Karpas-422 (cell line): Measurements from ENCODE around the gene ORMDL2. TPM values are rescaled to one million over a fixed set of nuclear protein-coding genes. Genes with fewer than 3 reads are reported as not detected.

Experiments
- DNase-seq: peaks from one replicate; pipeline ENCODE4 v3.0.0-alpha.2; 2015
- H2AFZ ChIP-seq: fragments of 200-600 bp; sonication (generic); 2 replicates; pipeline ENCODE4 v1.6.1; 2014; ENCODE audit warnings: antibody characterized with exemption, low read length, mixed read lengths
- H3K27ac ChIP-seq: fragments of 200-600 bp; sonication (generic); 2 replicates; pipeline ENCODE4 v1.5.1; 2014; ENCODE audit warnings: mild to moderate bottlenecking, low read length, moderate library complexity
- H3K27me3 ChIP-seq: fragments of 200-600 bp; sonication (generic); 2 replicates; pipeline ENCODE4 v1.6.1; 2014; ENCODE audit warnings: low read length, mixed read lengths
- H3K36me3 ChIP-seq: fragments of 200-600 bp; sonication (generic); 2 replicates; pipeline ENCODE4 v1.6.1; 2014; ENCODE audit warnings: low read length, mixed read lengths; ENCODE audit not compliant: insufficient read depth
- H3K4me1 ChIP-seq: fragments of 200-600 bp; sonication (generic); 2 replicates; pipeline ENCODE4 v1.6.1; 2014; ENCODE audit warnings: mild to moderate bottlenecking, low read length, mixed read lengths
- H3K4me2 ChIP-seq: fragments of 200-600 bp; sonication (generic); 2 replicates; pipeline ENCODE4 v1.6.1; 2014; ENCODE audit warnings: low read length, low read depth, mild to moderate bottlenecking; ENCODE audit not compliant: poor library complexity, severe bottlenecking
- H3K4me3 ChIP-seq: fragments of 200-600 bp; sonication (generic); 2 replicates; pipeline ENCODE4 v1.5.1; 2014; ENCODE audit warnings: mild to moderate bottlenecking, antibody characterized with exemption, low read length, mixed read lengths
- H3K79me2 ChIP-seq: fragments of 200-600 bp; sonication (generic); 2 replicates; pipeline ENCODE4 v1.6.1; 2014; ENCODE audit warnings: mild to moderate bottlenecking, low read length, mixed read lengths
- H3K9ac ChIP-seq: fragments of 200-600 bp; sonication (generic); 2 replicates; pipeline ENCODE4 v1.6.0; 2014; ENCODE audit warnings: low read length
- H3K9me2 ChIP-seq: fragments of 200-600 bp; sonication (generic), shearing (Covaris generic); replicated peaks from 2 replicates; pipeline ENCODE4 v1.6.0; 2014; ENCODE audit warnings: mild to moderate bottlenecking, low read length, moderate library complexity; ENCODE audit not compliant: insufficient read depth
- H3K9me3 ChIP-seq: fragments of 300-700, 200-600 bp; sonication (generic); 2 replicates; pipeline ENCODE4 v1.6.1; 2014; ENCODE audit warnings: low read length, mixed read lengths
- H4K20me1 ChIP-seq: fragments of 200-600 bp; sonication (generic); 2 replicates; pipeline ENCODE4 v1.6.1; 2014; ENCODE audit warnings: mild to moderate bottlenecking, antibody characterized with exemption, low read length, low read depth; ENCODE audit not compliant: insufficient read depth
- total RNA-seq: library from RNA; depleted of rRNA; stranded (reverse); fragments of >200 nt; shearing (Covaris generic); gene quantifications from 2 replicates; pipeline ENCODE4 v1.2.3, GENCODE V29; 2014; ENCODE audit warnings: low replicate concordance

The ORMDL2 gene
- total RNA-seq, 1 experiment from 2014 or later: 32.6 TPM

GRCh38 chr12:55847603-55848291 lies 29.9 kb downstream of the ORMDL2 start:
- Histone ChIP-seq H4K20me1 (no peaks in the 10 kb centered on the region), H3K36me3 (no peaks in the 10 kb centered on the region), H3K4me3 (no peak overlapping the region), H3K27me3 (no peaks in the 10 kb centered on the region), H3K4me2 (no peak overlapping the region), H2AFZ (no peak overlapping the region), H3K27ac (no peak overlapping the region), H3K9me3 (no peaks in the 10 kb centered on the region), H3K9ac (no peak overlapping the region), H3K9me2 (no peaks in the 10 kb centered on the region), H3K4me1 (no peaks in the 10 kb centered on the region; the same call in 1 of the 2 replicates), H3K79me2 (no peaks in the 10 kb centered on the region)
- no peak for DNase-seq

GRCh38 chr12:55849616-55850343 lies 31.9 kb downstream of the ORMDL2 start:
- Histone ChIP-seq H3K79me2 (no peaks in the 10 kb centered on the region), H3K4me2 (no peak overlapping the region), H3K4me3 (no peak overlapping the region), H3K9me2 (no peaks in the 10 kb centered on the region), H3K27me3 (no peaks in the 10 kb centered on the region), H3K4me1 (no peaks in the 10 kb centered on the region; the same call in 1 of the 2 replicates), H3K36me3 (no peaks in the 10 kb centered on the region), H3K9ac (no peak overlapping the region), H3K9me3 (no peaks in the 10 kb centered on the region), H4K20me1 (no peaks in the 10 kb centered on the region), H2AFZ (no peak overlapping the region), H3K27ac (no peak overlapping the region)
- no peak for DNase-seq

GRCh38 chr12:55850401-55850800 lies 32.6 kb downstream of the ORMDL2 start:
- no peaks in the 10 kb centered on the region for H4K20me1 ChIP-seq
- no peak overlapping the region for H3K27ac ChIP-seq
- H3K36me3 ChIP-seq: no peaks in the 10 kb centered on the region
- H3K9me3 ChIP-seq: no peaks in the 10 kb centered on the region
- no peak overlapping the region for H3K4me3 ChIP-seq
- H3K4me2 ChIP-seq: no peak overlapping the region
- H3K4me1 ChIP-seq: no peaks in the 10 kb centered on the region; the same call in 1 of the 2 replicates
- H3K9ac ChIP-seq: no peak overlapping the region
- H3K79me2 ChIP-seq: no peaks in the 10 kb centered on the region
- no peak overlapping the region for H2AFZ ChIP-seq
- H3K9me2 ChIP-seq: no peaks in the 10 kb centered on the region
- no peaks in the 10 kb centered on the region for H3K27me3 ChIP-seq
- DNase-seq: no peak

- no peak overlapping the region for H2AFZ ChIP-seq
- H3K4me2 ChIP-seq: no peak overlapping the region
- H3K79me2 ChIP-seq: no peaks in the 10 kb centered on the region
- H3K36me3 ChIP-seq: no peaks in the 10 kb centered on the region
- H4K20me1 ChIP-seq: no peaks in the 10 kb centered on the region
- H3K9me3 ChIP-seq: no peaks in the 10 kb centered on the region
- DNase-seq: no peak
- no peaks in the 10 kb centered on the region; the same call in 1 of the 2 replicates for H3K4me1 ChIP-seq
- no peak overlapping the region for H3K4me3 ChIP-seq
- H3K27me3 ChIP-seq: no peaks in the 10 kb centered on the region
- H3K9me2 ChIP-seq: no peaks in the 10 kb centered on the region
- H3K27ac ChIP-seq: no peak overlapping the region
- H3K9ac ChIP-seq: no peak overlapping the region
Observed at GRCh38 chr12:55850893-55851292, 33.1 kb downstream of the ORMDL2 start.

GRCh38 chr12:55852740-55853139 lies 34.9 kb downstream of the ORMDL2 start:
- Histone ChIP-seq H4K20me1 (no peaks in the 10 kb centered on the region), H3K27ac (no peak overlapping the region), H3K9ac (no peak overlapping the region), H3K9me2 (no peaks in the 10 kb centered on the region), H3K4me1 (no peaks in the 10 kb centered on the region; the same call in 1 of the 2 replicates), H3K36me3 (no peaks in the 10 kb centered on the region), H3K4me3 (no peak overlapping the region), H2AFZ (no peak overlapping the region), H3K9me3 (no peaks in the 10 kb centered on the region), H3K27me3 (no peaks in the 10 kb centered on the region), H3K79me2 (no peaks in the 10 kb centered on the region), H3K4me2 (no peak overlapping the region)
- DNase-seq: no peak

- Histone ChIP-seq H3K4me2 (no peak overlapping the region), H3K4me3 (no peak overlapping the region), H3K9me3 (no peaks in the 10 kb centered on the region), H2AFZ (no peak overlapping the region), H3K4me1 (peaks cover 18% of the 10 kb centered on the region), H3K79me2 (no peaks in the 10 kb centered on the region), H3K27me3 (no peaks in the 10 kb centered on the region), H3K36me3 (no peaks in the 10 kb centered on the region), H4K20me1 (no peaks in the 10 kb centered on the region), H3K27ac (no peak overlapping the region), H3K9ac (no peak overlapping the region), H3K9me2 (no peaks in the 10 kb centered on the region)
- DNase-seq: no peak
Observed at GRCh38 chr12:55861396-55861795, 43.6 kb downstream of the ORMDL2 start.

- Histone ChIP-seq H3K27me3 (no peaks in the 10 kb centered on the region), H3K9me2 (no peaks in the 10 kb centered on the region), H3K4me3 (no peak overlapping the region), H3K79me2 (no peaks in the 10 kb centered on the region), H3K4me2 (no peak overlapping the region), H2AFZ (no peak overlapping the region), H3K27ac (no peak overlapping the region), H3K9me3 (no peaks in the 10 kb centered on the region), H4K20me1 (no peaks in the 10 kb centered on the region), H3K4me1 (peaks cover 18% of the 10 kb centered on the region), H3K9ac (no peak overlapping the region), H3K36me3 (no peaks in the 10 kb centered on the region)
- no peak for DNase-seq
Observed at GRCh38 chr12:55861871-55862270, 44.0 kb downstream of the ORMDL2 start.

- H3K4me1 ChIP-seq: peaks cover 18% of the 10 kb centered on the region
- no peaks in the 10 kb centered on the region for H4K20me1 ChIP-seq
- no peak overlapping the region for H3K4me2 ChIP-seq
- H3K9me2 ChIP-seq: no peaks in the 10 kb centered on the region
- no peak overlapping the region for H3K4me3 ChIP-seq
- no peak overlapping the region for H3K27ac ChIP-seq
- H3K9ac ChIP-seq: no peak overlapping the region
- no peaks in the 10 kb centered on the region for H3K9me3 ChIP-seq
- H2AFZ ChIP-seq: no peak overlapping the region
- no peak for DNase-seq
- H3K79me2 ChIP-seq: no peaks in the 10 kb centered on the region
- H3K27me3 ChIP-seq: no peaks in the 10 kb centered on the region
- no peaks in the 10 kb centered on the region for H3K36me3 ChIP-seq
Observed at GRCh38 chr12:55862286-55862685, 44.4 kb downstream of the ORMDL2 start.
